GM10248 (cell line): ENCODE data around the gene C3orf20.

ENCODE experiments used
- CTCF ChIA-PET: fragments of 300-600 bp; sonication (Branson Sonifier 250); formaldehyde crosslinking; extraction: SDS; loops from one replicate; lab custom pipeline; 2021; ENCODE audit warnings: antibody characterized with exemption; lab: Yijun Ruan, JAX
- POLR2A ChIA-PET: fragments of 350-650 bp; sonication (Branson Sonifier 250); formaldehyde crosslinking; extraction: SDS; loops from one replicate; lab custom pipeline; 2020; ENCODE audit warnings: antibody characterized with exemption; lab: Yijun Ruan, JAX
- DNase-seq: peaks from one replicate; pipeline ENCODE4 v3.0.0; 2012; ENCODE audit errors: extremely low spot score
- TF ChIP-seq, protein P1 (sequence below): IDR thresholded peaks from 2 replicates; pipeline ENCODE4 v1.5.1; 2012; ENCODE audit warnings: mild to moderate bottlenecking, low read depth; ENCODE audit errors: extremely low read depth, missing control alignments, control extremely low read depth

C3orf20 gene

DNA sequence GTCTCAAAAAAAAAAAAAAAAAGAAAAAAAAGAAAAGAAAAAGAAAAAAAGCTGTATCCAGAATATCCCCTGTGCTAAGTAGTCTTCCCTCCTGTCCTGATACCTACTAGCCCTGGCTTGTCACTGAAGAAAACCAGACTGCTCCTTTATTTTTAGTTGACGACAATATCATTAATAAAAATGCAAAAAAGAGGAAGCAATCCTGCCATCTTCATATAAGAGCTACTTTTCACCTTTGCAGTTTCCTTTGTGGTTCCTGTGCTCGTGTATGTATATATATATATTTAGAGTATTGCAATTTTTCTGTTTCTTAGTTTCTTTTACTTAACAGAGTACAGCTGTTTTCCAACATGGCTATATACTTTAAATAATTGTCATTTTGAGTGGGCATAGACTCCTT lies 13.6 kb downstream of the C3orf20 start:
- TF ChIP-seq, protein P1, sequence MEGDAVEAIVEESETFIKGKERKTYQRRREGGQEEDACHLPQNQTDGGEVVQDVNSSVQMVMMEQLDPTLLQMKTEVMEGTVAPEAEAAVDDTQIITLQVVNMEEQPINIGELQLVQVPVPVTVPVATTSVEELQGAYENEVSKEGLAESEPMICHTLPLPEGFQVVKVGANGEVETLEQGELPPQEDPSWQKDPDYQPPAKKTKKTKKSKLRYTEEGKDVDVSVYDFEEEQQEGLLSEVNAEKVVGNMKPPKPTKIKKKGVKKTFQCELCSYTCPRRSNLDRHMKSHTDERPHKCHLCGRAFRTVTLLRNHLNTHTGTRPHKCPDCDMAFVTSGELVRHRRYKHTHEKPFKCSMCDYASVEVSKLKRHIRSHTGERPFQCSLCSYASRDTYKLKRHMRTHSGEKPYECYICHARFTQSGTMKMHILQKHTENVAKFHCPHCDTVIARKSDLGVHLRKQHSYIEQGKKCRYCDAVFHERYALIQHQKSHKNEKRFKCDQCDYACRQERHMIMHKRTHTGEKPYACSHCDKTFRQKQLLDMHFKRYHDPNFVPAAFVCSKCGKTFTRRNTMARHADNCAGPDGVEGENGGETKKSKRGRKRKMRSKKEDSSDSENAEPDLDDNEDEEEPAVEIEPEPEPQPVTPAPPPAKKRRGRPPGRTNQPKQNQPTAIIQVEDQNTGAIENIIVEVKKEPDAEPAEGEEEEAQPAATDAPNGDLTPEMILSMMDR, result no peak
- POLR2A ChIA-PET, result no interaction called here
- no peak for DNase-seq
- CTCF ChIA-PET, result interaction anchor here (1.1 to 4.2 kb wide), 5 partner anchors 11 to 233 kb away, joined by 4 to 31 read pairs (median 4); partner anchors contain the start of gene C3orf20

DNA sequence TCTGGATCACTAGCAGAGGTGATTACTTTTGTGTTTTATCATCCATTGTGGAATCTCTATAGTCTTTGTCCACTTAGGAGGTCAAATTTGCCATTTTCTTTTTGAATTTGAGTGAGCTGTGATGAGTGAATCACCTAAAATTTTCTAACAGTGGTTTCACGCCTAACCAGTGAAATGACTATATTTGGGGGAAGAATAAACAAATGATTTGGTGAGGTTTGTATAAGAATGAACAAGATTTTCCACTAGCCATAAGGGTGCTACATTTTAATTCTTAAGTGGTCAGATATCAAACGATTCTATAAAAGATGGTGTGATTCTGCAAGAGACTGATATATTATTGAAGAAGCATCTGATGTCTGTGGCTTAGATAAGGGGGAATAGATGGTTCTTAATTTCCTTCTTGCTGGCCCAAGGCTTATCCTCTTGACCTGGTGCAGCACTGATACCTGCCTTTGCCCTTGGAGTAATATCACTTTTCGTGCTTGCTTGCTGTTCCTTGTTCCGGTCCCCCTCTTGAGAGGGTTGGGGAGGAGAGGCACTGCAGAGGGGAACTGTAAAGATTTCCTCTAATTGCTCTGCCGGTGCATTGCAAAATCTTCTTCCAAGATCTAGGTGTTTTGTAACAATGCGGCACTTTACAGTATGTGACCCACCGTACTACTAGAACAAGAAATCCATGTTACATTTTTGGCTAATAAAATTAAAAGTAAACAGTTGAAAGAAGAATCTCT lies 14.5 kb downstream of the C3orf20 start:
- POLR2A ChIA-PET, result no interaction called here
- DNase-seq, result peak; percentile 44
- TF ChIP-seq, protein P1, result no peak
- CTCF ChIA-PET, result interaction anchor here (1.1 to 4.2 kb wide), 6 partner anchors 10 to 232 kb away, joined by 3 to 31 read pairs (median 8); partner anchors contain the start of gene C3orf20

DNA sequence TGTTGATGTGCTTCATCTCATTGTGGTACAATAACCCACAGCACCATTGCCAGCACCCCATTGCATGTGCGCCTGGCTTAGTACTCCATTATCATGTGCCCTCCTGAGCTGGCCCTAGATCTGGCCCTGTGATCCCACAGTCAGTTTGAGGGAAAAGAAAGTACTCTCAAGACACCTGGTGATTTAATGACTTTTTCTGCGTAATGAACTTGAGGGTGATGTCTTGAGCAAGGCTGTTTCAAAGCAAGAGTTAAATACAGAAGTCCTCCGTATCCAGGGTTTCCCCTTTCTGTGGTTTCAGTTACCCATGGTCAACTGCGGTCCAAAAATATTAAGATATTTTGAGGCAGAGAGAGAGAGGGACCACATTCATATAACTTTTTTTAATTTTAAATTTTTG lies 16.3 kb downstream of the C3orf20 start:
- DNase-seq, result peak; percentile 50
- CTCF ChIA-PET, result interaction anchor here (0.8 to 2.6 kb wide), 5 partner anchors 9 to 89 kb away, joined by 3 to 10 read pairs (median 3); no protein-coding TSS in a partner anchor
- TF ChIP-seq, protein P1, result no peak
- POLR2A ChIA-PET, result no interaction called here

DNA sequence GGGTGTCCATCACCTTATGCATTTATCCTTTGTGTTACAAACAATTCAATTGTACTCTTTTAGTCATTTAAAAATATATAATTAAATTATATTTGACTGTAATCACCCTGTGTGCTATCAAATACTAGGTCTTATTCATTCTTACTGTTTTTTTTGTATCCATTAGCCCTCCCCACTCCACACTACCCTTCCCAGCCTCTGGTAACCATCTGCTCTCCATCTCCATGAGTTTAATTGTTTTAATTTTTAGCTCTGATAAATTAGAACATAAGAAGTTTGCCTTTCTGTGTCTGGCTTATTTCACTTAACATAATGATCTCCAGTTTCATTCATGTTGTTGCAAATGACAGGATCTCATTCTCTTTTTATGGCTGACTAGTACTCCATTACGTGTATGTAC lies 16.8 kb downstream of the C3orf20 start:
- no peak for DNase-seq
- TF ChIP-seq, protein P1, result no peak
- ChIA-PET POLR2A (no interaction called here), CTCF (interaction anchor here (1.2 to 2.6 kb wide), 4 partner anchors 11 to 89 kb away, joined by 3 to 10 read pairs (median 6); no protein-coding TSS in a partner anchor)

DNA sequence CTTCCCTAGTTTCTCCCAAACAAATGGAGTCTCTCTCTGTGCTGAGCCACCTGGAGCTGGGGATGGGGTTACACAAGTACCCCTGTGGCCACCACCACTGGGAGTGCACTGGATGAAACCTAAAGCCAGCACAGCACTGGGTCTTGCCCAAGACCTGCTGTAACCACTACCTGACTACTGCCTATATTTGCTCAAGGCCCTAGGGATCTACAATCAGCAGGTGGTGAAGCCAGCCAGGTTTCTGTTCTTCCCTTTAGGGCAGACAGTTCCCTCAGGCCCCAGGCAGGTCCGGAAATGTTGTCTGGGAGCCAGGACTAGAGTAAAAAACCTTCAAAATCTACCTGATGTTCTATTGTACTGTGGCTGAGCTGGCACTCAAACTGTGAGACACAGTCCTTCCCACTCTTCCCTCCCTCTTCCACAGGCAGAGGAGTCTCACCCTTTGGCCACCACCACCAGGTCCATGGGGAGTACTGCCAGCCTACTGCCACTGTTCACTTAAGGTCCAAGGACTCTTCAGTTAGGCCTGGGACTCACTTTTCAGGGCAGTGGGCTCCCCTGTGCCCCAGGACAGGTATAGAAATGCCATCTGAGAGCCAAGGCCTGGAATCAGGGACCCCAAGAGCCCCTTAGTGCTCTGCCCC lies 23.8 kb downstream of the C3orf20 start:
- ChIA-PET CTCF (interaction anchor here (1.1 kb wide), 1 partner anchor 9 kb away, joined by 3 read pairs; no protein-coding TSS in a partner anchor), POLR2A (no interaction called here)
- DNase-seq, result no peak
- TF ChIP-seq, protein P1, result no peak

DNA sequence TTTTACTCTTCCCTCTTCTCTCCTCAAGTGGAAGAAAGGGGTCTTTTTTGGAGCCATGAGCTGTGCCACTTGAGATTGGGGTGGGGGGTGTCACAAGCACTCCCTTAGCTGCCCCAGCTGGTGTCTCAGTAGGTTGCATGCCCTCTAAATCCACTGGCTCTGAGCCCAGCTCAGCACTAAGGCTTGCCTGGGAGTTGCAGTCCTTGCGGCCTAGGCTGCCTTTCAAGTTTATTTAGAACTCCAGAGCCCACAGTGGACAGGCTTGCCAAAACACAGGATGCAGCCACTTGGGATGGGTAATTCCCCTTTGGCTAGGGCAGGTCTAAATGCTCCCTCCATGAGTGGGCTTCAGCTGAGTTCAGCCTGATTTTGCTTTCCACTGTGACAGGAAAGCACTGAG lies 24.7 kb downstream of the C3orf20 start:
- TF ChIP-seq, protein P1, result no peak
- ChIA-PET POLR2A (no interaction called here), CTCF (interaction anchor here (1.1 kb wide), 1 partner anchor 10 kb away, joined by 3 read pairs; no protein-coding TSS in a partner anchor)
- DNase-seq, result no peak
